SKM-1 treated with dmso at 0.1 percent for 144 hours (cell line): Measurements from ENCODE around the gene EGFR.
"Not testable (repeated sequence)": the region's sequence is repeated elsewhere in the genome, so short reads cannot be mapped to it uniquely, and the experiment has no call there.

ENCODE experiments used
- DNase-seq: peaks from one replicate; lab custom pipeline; 2025; ENCODE audit not compliant: unreplicated experiment; lab: John Stamatoyannopoulos, UW

Gene EGFR

DNA sequence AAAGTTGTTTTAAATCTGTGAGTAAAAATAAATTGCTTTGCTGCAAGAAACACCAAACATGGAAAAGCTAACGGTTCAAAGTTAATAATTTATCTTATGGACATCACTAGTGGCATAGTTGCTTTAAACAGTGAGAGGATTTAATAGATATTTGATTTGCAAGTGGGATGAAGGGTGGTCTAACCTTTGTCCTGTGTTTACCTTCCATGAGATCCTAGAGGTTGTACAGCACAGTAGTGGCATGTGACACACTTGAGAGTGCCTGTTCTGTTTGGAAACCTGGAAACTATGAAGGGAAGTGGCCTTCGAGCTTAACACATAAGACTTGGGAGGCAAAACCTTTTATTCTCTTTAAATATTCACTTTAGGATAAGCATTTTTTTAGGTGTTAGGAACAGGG, 16.0 kb downstream of the EGFR start:
- no peak for DNase-seq

DNA sequence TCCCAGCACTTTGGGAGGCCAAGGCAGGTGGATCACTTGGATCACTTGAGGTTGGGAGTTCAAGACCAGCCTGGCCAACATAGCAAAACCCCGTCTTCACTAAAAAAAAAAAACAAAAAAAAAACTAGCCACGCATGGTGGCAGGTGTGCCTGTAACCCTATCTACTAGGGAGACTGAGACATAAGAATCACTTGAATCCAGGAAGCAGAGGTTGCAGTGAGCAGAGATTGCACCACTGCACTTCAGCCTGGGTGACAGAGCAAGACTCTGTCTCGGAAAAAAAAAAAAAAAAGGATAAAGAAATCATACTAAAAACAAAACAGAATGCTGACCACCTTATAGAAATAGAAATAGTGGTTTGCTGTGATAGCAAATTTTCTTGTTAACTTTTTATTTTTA, 16.6 kb downstream of the EGFR start:
- DNase-seq = not testable (repeated sequence)

DNA sequence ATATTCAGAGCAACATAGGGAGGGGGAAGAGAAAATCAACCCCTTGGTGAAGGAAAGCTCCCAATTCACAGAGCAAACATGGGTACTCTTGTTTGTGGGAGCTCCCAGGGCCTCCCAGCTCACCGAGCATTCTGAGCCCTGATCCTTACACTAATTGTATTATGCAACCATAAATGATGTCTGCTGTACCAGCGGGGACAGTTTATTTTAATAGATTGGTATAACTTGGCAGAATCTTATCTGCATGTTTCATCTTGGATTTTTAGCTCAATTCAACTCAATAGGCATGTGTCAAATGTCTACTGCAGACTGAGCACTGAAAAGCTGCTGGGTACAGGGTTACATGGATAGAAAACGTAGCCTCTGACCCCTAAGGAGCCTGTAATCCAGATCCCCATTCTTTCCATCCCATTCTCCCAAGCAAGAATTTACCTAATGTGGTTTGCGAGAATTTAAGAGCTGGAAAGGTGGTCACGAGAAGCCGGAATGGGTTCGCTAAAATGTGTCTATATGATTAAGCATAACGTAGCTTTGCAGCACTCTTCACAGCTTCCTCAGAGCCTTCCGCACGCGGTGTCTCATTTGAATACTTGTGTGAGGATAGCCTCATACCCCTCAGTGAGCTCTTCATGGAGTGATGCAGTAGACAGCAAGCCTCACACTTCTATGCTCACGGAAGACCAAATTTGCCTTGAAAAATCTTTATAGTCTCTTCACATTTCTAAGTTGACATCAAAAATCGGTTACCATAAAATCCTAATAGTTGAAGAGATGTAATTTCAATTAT, 18.3 kb downstream of the EGFR start:
- DNase-seq = no peak

DNA sequence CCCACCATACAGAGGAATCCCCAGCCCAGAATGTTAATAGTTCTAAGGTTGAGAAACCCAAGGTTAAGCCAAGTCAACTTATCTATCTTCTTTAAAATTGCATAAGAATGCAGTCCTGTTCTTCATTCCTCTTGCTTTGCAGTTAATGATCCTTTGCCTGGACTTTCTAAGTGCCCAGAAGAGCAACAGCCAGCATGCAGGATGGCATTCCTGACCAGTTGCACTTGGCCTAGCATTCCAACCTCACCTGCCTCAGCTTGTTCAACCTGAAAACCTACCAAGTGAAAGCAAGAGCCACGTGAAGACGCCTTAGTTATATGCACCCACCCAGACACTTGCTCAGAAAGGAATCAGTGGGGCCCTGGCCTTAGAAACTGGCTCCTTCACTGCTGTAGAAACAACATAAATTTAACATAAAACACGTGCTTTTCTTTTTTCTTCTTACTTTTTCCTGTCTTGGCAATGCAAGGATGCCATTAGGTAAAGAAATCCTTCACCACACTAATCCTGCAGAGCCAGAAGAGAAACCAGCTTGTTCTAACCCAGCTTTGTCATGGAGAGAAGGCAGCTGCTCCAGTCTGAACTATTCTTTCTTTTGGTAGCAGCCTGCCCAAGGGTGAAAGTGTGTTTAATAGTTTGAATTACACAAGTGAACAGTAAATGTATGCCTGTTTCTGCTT, 25.0 kb downstream of the EGFR start:
- no peak for DNase-seq

DNA sequence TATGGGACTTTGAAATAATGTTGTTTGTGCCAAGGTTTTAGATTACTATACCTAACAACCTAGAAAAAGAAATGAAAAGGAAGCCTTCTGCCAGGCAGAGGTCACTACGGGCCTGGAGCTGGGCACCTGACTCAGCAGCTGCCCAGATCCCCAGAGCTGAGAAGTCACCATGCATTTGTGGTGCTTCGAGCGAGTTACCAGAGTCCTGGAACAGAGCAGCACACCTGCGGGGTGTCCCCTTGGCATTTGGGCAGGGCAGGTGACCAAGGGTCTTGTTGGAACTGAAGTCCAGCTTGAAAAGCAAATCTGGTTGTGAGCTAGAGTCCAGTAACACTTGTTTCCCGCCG, 25.5 kb downstream of the EGFR start:
- DNase-seq = no peak

DNA sequence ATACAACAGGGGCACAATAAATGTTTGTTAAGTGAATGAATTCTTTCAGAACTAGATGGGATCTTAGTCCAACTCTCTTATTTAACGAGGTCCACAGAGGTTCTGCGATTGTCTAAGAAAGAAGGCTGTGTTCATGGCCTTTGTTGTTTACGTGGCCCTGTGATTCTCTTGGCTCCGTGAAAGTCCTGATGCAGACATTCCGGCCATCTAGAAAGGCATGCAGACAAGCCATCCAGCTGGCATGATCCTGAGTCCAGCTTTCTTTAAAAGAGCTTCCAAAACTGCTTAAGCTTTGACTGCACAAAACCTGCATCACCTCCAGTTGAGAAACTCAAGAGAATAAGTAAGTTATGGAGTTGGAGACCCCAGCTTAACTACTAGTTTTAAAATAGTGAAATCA, 26.0 kb downstream of the EGFR start:
- no peak for DNase-seq

DNA sequence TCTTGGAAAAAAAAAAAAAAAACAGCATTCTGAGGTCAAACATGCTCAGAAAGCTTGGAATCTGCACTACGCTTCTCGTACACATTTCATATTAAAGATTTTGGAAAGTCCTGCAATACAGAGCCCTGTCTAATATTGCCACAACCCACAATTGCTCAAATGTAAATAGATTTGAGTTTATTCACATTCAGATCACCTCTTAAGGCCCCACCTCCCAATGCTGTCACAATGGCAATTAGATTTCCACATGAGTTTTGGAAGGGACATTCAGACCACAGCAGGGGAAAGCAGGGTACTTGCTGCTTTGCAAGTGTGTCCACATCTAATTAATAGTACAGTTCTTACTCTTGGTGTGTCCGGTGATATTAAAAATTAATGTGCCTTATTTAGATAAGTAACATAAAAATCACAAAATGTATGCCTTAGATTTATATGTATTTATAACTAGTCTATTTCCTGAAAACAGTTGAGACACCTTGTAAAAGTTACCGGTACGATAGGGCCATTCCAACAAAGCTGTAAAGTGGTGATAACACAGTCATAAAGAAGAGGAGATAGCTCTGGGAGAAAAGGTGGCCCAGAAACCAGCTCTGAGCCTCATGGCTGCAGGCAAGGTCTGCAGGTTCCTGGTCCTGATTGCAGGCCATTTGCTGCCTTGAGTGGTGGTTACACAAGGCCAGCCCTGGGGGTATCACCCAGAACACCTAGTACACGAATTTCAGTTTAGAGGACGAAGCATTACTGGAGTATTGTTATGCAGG, 27.9 kb downstream of the EGFR start:
- no peak for DNase-seq

DNA sequence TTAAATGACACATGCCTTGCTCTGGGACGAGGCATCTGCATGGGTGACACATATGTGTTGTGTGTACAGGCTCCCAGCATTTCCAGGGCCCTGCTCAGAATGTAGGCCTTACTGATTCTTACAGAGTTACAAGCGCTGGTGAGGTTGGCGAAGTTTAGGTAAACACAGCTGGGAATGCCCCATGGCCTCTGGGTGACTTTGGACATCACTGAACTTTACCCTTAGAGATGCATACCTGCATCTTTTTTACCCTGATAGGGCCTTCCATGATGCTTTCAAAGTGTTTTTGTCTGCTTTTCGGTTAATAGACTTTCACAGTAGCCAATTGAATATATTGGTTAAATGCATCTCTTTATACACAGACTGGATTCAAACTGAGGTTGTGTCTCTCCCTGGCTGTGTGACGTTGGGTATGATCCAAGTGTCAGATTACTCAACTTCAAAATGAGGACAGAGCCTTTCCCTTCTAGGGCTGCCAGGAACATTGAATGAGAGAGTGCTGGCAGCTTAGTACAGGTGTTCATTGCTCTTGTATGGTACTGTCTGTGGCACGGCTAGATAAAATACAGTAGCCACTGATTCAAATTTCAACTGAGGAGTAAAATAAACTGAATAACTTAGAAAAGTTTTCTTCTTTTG, 29.5 kb downstream of the EGFR start:
- DNase-seq = no peak

DNA sequence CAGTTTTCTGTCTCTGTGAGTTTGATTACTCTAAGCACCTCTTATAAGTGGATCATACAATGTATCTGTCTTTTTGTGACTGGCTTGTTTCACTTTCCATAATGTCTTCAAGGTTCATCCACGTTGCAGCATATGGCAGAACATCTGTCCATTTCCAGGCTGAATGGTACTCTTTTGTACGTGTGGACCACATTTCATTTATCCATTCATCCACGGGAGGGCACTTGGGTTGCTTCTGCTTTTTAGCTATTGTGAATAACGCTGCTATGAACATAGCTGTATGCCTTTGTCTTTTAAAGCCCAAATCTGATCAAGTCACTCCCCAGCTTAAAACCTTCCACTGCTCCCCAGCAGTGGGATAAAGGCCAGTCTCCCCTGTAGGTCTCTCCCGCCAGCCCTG, 31.5 kb downstream of the EGFR start:
- DNase-seq = no peak

DNA sequence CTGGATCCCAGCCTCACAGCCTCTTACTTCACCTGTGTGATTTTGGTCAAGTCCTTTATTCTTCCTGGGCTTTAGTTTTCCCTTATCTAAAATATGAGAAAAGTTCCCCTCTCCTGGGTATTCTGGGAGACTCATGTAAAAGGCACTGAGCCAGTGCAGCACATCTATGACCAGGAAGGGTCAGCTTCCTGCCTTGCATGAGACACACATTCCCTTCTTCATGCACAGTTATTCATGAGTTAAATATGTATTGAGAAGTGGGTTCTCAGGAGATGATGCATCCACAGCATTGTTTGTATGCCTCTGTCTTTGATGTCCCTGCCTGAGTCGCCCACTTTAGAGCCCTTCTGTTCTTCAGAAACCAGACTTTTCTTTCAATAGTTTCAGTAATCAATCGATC, 33.3 kb downstream of the EGFR start:
- DNase-seq = no peak

DNA sequence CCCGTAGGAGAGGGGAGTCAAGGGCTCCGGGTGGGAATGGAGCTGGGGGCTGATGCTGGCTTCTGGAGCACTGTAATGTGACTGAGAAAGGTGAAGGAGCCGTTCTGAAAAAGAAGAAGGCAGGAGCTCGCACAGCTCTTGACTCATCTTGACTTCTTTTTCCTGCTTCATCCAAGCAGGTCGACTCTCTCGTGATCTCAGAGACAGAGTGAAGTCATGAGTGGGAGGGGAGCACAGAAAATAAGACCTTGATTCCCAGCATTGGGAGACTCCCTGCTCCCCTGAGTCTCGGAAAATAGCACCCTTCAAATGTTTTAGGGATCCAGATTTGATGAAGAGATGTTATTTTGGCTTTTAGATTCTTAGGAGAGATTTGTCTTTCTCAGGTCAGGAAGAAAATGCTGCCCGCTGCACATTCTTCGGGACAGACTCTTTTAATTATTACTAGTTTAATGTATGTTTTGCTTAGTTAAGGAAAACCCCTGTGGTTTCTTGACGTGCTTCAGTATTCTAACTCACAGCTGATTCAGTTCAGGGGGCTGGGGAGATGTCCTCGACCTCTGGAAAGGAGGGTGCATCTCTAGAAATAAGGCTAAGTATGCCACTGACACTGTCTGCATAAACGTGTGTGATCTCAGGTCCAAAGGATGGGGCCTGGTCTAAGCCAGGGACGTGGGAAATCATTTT, 34.1 kb downstream of the EGFR start:
- DNase-seq = no peak

DNA sequence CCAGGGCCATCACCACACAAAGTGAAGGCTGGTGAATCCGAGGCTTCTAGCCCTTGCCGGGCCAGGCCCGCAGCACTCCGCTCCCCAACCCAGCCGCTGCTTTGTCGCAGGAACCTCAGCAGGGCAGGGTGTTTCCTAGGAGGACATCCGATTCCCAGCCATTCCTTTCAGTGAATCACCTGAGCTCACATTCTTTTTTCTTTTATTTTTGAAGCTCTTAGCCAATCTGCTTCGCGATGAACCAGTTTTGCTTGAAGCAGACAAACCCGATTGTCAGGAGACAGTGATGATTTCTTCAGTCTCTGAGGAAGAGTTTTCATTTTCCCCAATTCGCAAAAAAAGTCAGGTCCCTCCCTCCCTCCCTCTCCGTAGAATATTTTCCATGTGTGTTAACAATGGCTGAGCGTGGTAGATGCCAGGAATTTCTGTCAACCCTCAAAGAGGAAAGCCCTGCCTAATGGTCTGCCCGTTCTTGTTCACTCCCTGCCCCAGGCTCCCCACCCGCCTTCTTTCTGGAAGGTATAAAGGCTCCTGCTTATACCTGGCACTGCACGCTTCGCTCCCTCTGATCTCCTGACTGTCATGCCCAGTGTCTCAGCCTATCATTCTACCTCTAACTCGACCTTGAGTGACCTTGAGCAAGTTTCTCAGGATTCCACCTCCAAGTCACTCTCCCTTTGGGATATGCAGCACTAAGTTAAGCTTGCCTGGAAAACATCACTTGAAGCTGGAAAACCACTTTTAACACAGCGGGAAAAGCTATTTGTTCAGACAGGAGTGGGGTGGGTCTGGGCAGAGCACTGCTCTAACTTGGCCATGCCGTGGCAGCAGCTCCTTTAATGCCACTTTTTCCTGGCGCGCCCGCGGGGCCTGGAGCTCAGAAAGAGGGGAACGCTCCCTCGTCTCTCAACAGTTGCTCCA, 35.1 kb downstream of the EGFR start:
- DNase-seq = no peak

DNA sequence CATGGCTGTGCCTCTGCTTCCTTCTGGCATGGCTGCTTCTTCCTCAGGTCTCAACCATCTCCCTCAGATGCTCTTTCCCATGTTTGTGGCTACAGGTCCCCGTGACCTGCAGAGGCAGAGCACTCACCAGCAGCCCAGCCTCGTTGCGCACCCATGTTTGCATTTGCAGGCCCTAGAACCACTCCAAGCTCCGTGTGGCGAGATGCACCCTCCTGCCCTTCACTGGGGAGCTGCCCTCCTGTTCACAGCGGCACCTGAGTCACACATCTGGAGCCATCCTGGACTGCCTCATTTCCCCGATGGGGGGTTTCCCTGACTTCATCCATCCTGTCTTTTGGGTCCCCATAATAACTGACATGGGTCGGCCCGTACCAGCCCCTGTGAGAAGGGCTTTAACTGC, 35.9 kb downstream of the EGFR start:
- DNase-seq = no peak

DNA sequence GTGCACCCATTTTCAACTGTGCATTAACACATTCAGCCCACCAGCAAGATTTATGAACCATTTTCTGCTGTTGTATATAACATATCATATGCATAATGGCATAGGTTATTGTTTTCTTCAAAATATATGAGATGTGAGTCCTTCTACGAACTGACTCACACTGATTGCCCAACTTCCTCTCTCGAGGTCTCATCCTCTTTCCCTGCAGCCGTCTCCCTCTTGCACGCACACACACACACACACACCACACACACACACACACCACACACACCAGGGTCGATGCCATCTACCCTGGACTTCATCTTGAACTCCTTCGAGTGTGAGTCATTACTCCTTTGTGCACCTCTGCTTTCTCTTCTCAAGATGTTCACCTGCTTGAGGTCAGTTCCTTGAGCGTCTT, 36.7 kb downstream of the EGFR start:
- DNase-seq = peak; percentile 24

DNA sequence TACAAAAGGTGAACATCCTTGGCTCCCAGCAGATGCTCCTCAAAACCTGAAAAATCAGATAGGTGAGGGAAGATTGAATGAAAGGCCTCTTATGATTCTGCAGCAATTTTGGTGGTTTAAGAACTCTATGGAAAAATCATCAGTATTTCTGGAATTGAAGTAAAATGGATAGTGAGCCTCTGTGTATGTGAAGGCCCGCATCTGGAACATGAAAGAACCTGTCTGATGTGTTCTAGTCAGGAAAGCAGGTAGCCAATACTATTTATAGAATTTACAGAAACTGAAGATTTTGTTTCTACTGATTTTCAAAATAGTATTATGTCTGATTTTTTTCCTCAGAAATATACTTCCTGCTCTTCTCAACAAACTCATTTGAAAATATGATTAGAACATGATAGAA, 37.3 kb downstream of the EGFR start:
- DNase-seq = no peak

DNA sequence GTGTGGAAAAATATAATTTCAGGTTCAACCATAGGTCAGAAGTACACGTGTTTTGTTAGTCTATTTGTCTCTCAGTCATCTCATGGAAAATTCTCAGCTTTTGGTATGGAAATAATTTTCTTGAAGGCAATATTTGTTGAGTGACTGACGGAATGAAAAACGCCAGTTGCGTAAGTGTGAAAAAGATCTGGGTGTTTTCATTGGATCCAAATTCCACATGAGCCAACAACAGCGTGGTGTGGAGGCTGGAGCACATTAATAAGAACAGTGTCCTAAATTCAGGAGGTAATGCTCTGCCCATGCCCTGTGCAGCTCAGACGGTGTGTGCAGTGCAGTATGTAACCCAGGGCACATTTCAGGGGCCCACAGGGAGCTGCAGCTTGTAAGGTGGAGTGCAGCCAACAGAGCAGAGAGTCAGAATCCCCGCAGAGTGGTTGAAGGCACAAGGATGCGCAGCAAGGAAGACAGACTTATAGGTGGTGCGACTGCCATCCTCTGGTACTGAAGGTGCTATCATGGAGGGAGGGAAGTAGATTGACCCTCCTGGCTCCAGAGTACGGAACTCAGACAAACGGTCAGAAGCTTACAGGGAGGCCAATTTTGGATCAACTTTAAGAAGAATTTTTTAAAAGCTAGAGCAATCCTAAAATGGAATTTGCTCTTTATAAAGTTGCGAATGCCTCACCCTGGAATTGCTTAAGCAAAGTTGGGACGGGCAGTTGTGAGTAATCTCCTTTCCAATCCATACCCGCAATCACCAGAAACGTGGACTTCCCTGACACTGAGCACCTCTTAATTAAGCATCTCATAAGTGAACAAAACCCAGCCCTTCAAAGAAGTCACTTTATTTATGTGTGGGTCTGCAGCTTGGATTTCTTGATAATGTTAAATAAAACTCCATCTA, 38.0 kb downstream of the EGFR start:
- DNase-seq = no peak

DNA sequence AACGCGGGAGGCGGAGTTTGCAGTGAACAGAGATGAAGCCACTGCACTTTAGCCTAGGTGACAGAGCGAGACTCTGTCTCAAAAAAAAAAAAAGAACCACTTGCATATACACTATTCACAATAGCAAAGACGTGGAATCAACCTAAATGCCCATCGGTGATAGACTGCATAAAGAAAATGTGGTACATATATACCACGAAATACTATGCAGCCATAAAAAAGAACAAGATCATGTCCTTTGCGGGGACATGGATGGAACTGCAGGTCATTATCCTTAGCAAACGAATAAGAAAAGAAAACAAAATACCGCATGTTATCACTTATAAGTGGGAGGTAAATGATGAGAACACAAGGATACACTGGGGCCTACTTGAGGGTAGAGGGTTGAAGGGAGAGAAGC, 39.5 kb downstream of the EGFR start:
- DNase-seq = no peak

DNA sequence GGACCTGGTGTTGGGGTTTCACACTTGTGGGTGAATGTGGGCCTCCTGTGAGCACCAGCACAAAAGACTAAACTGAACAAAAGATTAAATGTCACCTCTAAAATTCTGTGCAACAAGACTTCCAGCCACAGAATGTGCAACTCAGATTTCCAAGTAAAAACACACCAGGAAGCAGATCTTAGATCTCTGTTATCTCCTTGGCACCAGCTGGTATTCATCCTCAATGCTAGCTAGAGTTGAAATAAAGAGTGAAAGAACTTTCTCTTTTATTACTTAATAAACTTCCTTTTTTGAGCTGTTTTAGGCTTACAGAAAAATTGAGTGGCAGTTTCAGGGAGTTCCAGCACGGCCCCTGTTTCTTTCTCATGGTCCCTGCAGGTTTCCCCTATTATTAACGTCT, 40.2 kb downstream of the EGFR start:
- DNase-seq = no peak

DNA sequence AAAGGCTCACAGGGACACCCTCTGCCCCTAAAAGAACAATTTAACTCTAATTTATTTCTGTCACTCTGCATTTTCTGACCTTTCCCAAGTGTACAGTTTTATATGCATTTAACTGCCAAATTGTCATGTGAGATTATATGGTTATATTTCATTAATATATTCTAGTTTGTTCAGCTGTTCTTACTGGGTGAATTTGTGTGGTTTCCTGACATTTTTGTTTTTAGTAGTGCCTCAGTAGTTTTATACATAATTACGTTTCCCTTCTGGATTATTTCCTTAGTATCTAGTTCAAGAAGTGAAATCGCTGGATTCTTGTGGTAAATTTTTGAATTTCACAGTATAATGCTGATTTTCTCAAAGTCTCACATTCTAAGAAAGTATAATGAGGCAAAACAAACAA, 41.3 kb downstream of the EGFR start:
- no peak for DNase-seq
